Measurements from ENCODE around the gene ZXDC.

ZXDC gene

GRCh38 chr3:126407412-126408044, 68.2 kb downstream of the ZXDC start:
- no peak for DNase-seq (ENCODE audit: low read depth)
- no peak overlapping the region for H3K4me3 ChIP-seq (ENCODE audit: low read depth, low read length)

DNA sequence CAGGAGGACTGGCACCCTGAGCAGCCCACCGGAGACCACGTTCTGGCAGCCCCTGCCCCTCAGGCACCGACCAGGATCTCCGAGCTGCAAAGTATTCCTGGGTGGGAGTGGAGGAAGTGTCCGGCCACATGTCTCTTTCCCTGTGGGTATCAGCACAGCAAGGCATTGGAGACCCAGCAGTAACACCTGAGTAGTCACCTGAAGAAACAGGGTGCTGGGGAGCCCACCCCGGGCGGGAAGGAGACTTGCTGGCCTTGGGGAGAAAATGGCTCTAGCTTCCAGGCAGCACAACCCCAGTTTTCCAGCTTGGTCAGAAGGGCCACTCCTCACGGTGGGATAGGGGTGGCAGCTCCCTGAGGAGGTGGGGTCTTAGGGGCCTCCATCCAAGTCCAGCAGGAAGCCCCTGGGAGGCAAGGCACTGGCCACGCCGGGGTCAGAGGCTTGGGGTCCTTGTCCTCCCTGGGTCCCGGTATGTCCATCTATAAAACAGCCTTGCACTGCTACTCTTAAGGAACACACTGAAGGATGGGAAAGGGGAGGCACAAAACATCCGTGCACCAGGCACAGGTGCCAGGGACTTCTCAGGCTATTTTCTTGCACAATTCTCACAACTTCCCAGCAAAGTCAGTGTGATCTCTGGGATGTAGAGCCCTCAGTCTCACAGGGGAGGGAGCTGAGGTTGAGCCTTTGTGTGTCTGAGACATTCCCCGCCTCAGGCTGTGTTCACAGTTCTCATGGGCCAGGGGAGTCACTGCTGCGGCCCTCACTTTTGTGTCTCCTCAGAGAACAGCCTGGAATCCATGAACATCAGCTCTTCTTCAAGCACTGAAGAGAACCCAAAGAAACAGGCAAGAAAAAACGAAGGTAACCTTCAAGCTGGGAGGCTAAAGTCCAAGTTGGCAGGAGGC, 69.0 kb downstream of the ZXDC start:
- no peak for DNase-seq (ENCODE audit: low read depth)
- no peak overlapping the region for H3K4me3 ChIP-seq (ENCODE audit: low read depth, low read length)

GRCh38 chr3:126402666-126403302, 72.9 kb downstream of the ZXDC start:
- no peak overlapping the region for H3K4me3 ChIP-seq (ENCODE audit: low read depth, low read length)
- no peak for DNase-seq (ENCODE audit: low read depth)

DNA sequence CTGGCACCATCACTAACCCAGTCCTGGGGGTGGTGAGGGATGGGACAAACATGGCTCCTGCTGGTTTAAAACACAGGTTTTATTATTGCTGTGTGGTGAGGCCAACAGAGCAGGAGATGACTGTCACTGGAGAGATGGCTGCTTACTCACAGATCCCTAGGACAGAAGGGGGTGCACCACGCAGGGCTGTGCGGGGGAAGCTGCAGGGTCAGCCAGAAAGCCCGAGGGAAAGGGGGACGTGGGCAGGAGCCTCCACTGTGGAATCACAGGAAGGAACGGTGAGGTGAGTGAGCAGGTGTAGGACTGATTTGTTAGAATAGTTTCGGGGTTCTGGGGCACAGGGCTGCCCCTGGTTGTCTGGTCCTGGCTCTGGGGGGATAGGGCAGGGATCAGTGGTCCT, 73.5 kb downstream of the ZXDC start:
- no peak for DNase-seq (ENCODE audit: low read depth)
- H3K4me3 ChIP-seq (ENCODE audit: low read depth, low read length), result no peak overlapping the region

GRCh38 chr3:126401611-126402160, 74.0 kb downstream of the ZXDC start:
- DNase-seq (ENCODE audit: low read depth), result no peak
- no peak overlapping the region for H3K4me3 ChIP-seq (ENCODE audit: low read depth, low read length)

DNA sequence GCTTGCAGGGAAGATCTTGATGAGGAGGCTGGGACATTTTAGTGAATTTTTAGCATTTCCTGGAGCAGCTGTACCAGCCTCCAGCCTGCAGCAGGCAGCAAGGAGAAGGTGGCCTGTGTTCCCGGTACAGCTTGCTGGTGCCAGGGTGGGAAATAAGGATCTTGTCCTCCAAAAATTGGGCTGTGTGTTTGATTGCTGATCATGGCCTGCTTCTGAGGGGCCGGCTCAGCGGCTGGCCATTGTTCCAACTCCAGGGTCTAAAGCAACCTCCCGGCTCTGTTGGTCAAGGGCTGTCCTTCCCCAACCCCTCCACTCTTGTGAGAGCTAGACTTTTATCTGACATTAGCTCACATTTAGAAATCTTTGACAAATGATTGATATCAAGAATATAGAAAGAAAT, 75.9 kb downstream of the ZXDC start:
- no peak for DNase-seq (ENCODE audit: low read depth)
- no peak overlapping the region for H3K4me3 ChIP-seq (ENCODE audit: low read depth, low read length)

DNA sequence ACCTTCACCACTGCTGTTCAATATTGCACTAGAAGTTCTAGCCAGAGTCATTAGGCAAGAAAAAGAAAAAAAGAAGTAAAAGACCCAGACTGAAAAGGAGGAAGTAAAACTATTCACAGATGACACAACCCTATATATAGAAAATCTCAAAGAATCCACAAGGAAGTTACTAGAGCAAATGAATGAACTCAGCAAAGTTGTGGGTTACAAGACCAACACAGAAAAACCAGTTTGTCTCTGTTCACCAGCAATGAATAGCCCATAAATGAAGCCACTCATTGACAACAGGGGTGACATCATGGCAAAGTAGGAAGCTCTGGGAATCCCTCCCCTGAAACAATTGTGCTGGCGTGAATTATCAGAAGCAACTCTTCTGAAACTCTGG, 76.3 kb downstream of the ZXDC start:
- no peak for DNase-seq (ENCODE audit: low read depth)
- no peak overlapping the region for H3K4me3 ChIP-seq (ENCODE audit: low read depth, low read length)

- H3K4me3 ChIP-seq (ENCODE audit: low read depth, low read length), result no peak overlapping the region
- no peak for DNase-seq (ENCODE audit: low read depth)
Observed at GRCh38 chr3:126398423-126399350, 77.0 kb downstream of the ZXDC start.

DNA sequence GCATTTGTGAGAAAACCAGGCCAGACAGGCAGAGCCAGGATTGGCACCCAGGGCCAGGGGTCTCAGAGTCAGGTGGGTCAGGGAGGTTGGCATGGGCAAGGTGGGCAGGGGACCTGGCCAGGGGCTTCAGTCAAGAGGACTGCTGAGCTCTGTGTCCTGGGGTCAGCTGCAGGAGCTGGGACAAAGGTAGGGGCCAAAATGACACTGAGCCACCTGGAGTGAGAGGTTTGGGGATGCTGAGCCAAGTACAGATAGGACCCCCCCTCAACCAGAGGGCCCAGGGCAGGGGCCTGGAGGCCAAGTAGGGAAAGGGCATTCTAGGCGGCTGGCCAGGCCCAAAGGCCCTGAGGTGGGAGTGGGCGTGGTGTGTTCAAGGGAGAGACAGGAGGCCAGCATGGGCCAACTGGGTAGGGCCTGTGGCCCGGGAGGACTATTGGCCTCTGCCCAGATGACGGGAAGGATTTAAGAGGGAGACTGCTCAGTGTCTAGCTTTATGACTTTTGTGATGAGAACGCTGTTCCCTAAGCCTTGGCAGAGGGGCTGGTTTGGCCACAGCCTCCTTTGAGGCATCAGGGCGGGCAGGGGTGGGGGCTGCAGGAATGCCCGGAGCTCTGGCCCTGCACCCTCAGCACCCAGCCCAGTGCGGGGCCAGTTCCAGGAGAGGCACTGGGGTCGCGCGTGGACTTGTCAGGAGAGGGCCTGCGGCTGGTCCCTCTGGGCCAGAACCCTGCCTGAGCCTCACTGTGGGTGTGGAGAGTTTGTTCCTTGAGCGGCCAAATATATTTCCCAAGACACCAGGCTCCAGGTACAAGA, 77.9 kb downstream of the ZXDC start:
- no peak overlapping the region for H3K4me3 ChIP-seq (ENCODE audit: low read depth, low read length)
- no peak for DNase-seq (ENCODE audit: low read depth)

GRCh38 chr3:126396536-126396935, 79.2 kb downstream of the ZXDC start:
- H3K4me3 ChIP-seq (ENCODE audit: low read depth, low read length), result no peak overlapping the region
- no peak for DNase-seq (ENCODE audit: low read depth)

DNA sequence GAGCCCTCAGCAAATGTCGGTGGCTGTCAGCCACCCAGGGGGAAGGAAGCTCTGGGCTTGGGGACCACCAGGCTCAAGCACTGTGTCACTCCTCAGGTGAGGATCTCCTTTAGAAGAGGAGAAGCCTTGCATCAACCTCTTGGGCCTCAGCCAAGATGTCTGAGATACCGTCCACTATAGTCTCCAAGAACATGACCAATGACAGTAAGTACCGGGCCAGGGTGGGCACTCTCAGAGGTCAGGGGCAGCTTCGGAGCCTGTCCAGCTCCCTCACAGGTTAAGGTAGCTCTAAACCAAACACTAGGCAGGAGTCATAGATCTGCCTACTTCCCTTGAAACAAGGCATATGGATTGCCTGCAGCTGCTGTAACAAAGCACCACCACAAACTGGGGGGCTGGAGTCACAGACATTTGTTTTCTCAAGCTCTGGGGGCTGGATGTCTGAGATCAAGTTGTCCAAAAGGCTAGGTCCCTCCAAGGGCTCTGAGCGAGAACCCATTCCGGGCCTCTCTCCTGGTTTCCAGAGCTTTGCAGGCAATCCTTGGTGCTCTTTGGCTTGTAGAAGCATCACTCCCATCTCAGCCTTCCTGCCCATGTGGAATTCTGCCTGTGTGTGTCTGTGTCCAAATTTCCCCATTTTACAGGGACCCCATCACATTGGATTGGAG, 79.7 kb downstream of the ZXDC start:
- no peak for DNase-seq (ENCODE audit: low read depth)

DNA sequence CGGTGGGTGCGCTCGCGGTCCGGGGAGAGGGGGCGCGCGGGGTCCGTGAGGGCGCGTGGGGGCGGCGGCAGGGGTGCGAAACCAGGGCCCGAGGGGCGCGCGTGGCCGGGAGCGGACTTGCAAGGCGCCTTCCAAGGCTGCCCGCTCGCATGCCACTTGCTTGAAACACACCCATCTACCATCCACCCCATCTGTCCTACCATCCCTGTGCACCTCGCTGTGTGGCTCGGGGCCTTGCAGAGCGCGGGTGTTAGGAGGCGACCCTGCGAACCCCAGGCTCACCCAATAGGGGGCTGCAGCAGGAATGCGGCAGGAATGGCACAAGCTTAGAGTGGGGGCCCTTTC, 80.7 kb downstream of the ZXDC start:
- no peak for DNase-seq (ENCODE audit: low read depth)
- no peak overlapping the region for H3K4me3 ChIP-seq (ENCODE audit: low read depth, low read length)

More for the DNA sequence above, 79.7 kb downstream of the ZXDC start:
- H3K4me3 ChIP-seq (ENCODE audit: low read depth, low read length), result no peak overlapping the region

GRCh38 chr3:126394179-126394976, 81.3 kb downstream of the ZXDC start, which contains the start of gene CFAP100:
Gene CFAP100 (plus strand): TSS chr3:126394909. CDS start chr3:126396001, 1,092 bp downstream.
- no peak for DNase-seq (ENCODE audit: low read depth)

DNA sequence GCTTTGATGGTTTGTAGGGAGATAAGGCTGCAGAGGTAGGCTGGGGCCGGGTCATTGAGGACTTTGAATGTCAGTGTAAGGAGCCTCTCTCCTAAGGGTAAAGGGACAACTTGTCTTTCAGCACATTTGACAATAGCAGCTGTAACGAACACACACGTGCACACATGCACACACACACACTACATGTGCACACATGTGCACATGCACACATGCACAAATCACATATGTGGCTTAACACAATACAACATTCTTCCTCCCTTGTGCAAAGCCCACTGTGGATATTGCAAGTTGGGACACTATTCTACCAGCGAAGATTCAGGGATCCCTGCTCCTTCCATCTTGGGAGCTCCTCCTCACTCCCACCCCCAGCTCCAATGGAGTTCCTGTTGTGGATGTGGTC, 82.1 kb downstream of the ZXDC start:
- no peak overlapping the region for H3K4me3 ChIP-seq (ENCODE audit: low read depth, low read length)
- no peak for DNase-seq (ENCODE audit: low read depth)

More at GRCh38 chr3:126394179-126394976, 81.3 kb downstream of the ZXDC start, which contains the start of gene CFAP100:
- no peak within 1 kb of the TSS for H3K4me3 ChIP-seq (ENCODE audit: low read depth, low read length)

DNA sequence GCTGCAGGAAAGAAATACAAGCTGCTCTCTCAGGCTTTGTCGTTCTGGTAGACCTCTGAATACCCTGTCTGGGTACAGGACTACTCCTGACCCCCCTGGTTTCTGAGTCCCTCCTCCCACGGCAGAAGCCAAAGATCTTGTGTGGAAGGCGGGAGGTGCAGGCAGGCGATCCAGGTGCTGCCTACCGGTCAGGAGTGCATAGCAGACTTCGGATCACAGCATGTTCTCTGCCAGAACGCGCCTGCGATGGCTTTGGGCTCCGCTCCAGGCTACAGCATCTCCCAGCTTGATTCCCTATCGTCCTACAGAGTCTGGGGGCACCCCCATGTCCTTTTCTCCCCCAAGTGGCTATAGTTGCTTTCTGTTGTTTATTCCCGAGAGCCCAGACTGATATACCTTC, 83.4 kb downstream of the ZXDC start:
- DNase-seq (ENCODE audit: low read depth), result no peak
- H3K4me3 ChIP-seq (ENCODE audit: low read depth, low read length), result no peak overlapping the region

GRCh38 chr3:126391631-126392030, 84.1 kb downstream of the ZXDC start:
- no peak for DNase-seq (ENCODE audit: low read depth)
- no peak overlapping the region for H3K4me3 ChIP-seq (ENCODE audit: low read depth, low read length)

- H3K4me3 ChIP-seq (ENCODE audit: low read depth, low read length), result no peak overlapping the region
- DNase-seq (ENCODE audit: low read depth), result no peak
Observed at GRCh38 chr3:126390751-126391150, 84.9 kb downstream of the ZXDC start.
